OCI-LY7 (cell line): ENCODE measurements around the gene ZNF598. TPM values are rescaled to one million over a fixed set of nuclear protein-coding genes. Genes with fewer than 3 reads are reported as not detected.

Experiments used
- BruUV-seq: library from RNA; stranded (reverse); fragments of 400-500 nt; replicated peaks from 2 replicates; lab custom pipeline; 2021; lab: Mats Ljungman, UMichigan
- CTCF ChIA-PET: fragments of 300-600 bp; sonication (Branson Sonifier 250); formaldehyde crosslinking; loops from one replicate; lab custom pipeline; 2022; ENCODE audit warnings: antibody characterized with exemption; ENCODE audit not compliant: unreplicated experiment; lab: Charles Lee
- POLR2A ChIA-PET: fragments of 300-600 bp; sonication (Branson Sonifier 250); formaldehyde crosslinking; loops from one replicate; lab custom pipeline; 2022; ENCODE audit warnings: antibody characterized with exemption; lab: Charles Lee
- DNase-seq: peaks from one replicate; pipeline ENCODE4 v3.0.0-alpha.2; 2015; ENCODE audit warnings: low spot score
- H2AFZ ChIP-seq: fragments of 200-600 bp; sonication (generic), shearing (Covaris generic); 2 replicates; pipeline ENCODE4 v1.6.1; 2014; ENCODE audit warnings: mild to moderate bottlenecking, antibody characterized with exemption, low read length, moderate library complexity
- H3K27ac ChIP-seq: fragments of 200-600 bp; sonication (generic); 2 replicates; pipeline ENCODE4 v1.5.1; 2014; ENCODE audit warnings: mixed run types, low read depth, mild to moderate bottlenecking, moderate library complexity, low read length, inconsistent platforms; ENCODE audit not compliant: poor library complexity, severe bottlenecking
- H3K36me3 ChIP-seq: fragments of 200-600 bp; sonication (generic); 2 replicates; pipeline ENCODE4 v1.6.1; 2014; ENCODE audit warnings: mild to moderate bottlenecking, antibody characterized with exemption, low read length, moderate library complexity, mixed read lengths; ENCODE audit not compliant: insufficient read depth
- H3K4me1 ChIP-seq: fragments of 200-600 bp; sonication (generic); 2 replicates; pipeline ENCODE4 v1.5.1; 2014; ENCODE audit warnings: mild to moderate bottlenecking, low read length; ENCODE audit not compliant: insufficient read depth, poor library complexity, severe bottlenecking
- H3K4me2 ChIP-seq: fragments of 200-600 bp; sonication (generic); 2 replicates; pipeline ENCODE4 v1.6.1; 2014; ENCODE audit warnings: mild to moderate bottlenecking, low read length
- H3K4me3 ChIP-seq: fragments of 200-600 bp; sonication (generic); 2 replicates; pipeline ENCODE4 v1.5.1; 2014; ENCODE audit warnings: mild to moderate bottlenecking, low read depth, low read length; ENCODE audit not compliant: poor library complexity, severe bottlenecking
- H3K79me2 ChIP-seq: fragments of 200-600 bp; sonication (generic); 2 replicates; pipeline ENCODE4 v1.6.1; 2016; ENCODE audit warnings: low read depth, mild to moderate bottlenecking, low read length, moderate library complexity, mixed read lengths; ENCODE audit not compliant: insufficient read depth
- H3K9me2 ChIP-seq: fragments of 200-600 bp; sonication (generic); 2 replicates; pipeline ENCODE4 v1.6.1; 2016; ENCODE audit warnings: mild to moderate bottlenecking, low read length, mixed read lengths; ENCODE audit not compliant: insufficient read depth
- H3K9me3 ChIP-seq: fragments of 200-600 bp; sonication (generic); 2 replicates; pipeline ENCODE4 v1.6.1; 2014; ENCODE audit warnings: mild to moderate bottlenecking, mixed run types, low read length, mixed read lengths
- H4K20me1 ChIP-seq: fragments of 200-600 bp; sonication (generic); 2 replicates; pipeline ENCODE4 v1.6.1; 2014; ENCODE audit warnings: mild to moderate bottlenecking, antibody characterized with exemption, low read length, moderate library complexity, mixed read lengths; ENCODE audit not compliant: insufficient read depth
- EZH2phosphoT487 ChIP-seq: fragments of 200-600 bp; sonication (generic); IDR thresholded peaks from 2 replicates; pipeline ENCODE4 v1.6.1; 2018; ENCODE audit warnings: low read depth, borderline replicate concordance, mild to moderate bottlenecking, mixed run types, antibody characterized with exemption, low read length, moderate library complexity, mixed read lengths
- intact Hi-C: fragments of 100-400 bp; cut with micrococcal nuclease; formaldehyde crosslinking; loops from one replicate; pipeline ENCODE4 v1.10.0; 2022; ENCODE audit not compliant: unreplicated experiment
- total RNA-seq, 2 experiments: library from RNA; depleted of rRNA in 1 of 2; stranded (reverse); fragments of >200 nt in 1 of 2; shearing (Covaris generic) in 1 of 2; gene quantifications; 2 replicates each; pipeline ENCODE4 v1.2.3, GENCODE V29; 2014 to 2022
- TF ChIP-seq, protein P1 (sequence below): fragments of 200-600 bp; sonication (generic); conservative IDR thresholded peaks from 2 replicates; pipeline ENCODE4 v1.5.1; 2014; ENCODE audit warnings: mild to moderate bottlenecking, antibody characterized with exemption, low read length, moderate library complexity, mixed read lengths

The ZNF598 gene
- total RNA-seq, 2 experiments from 2014 or later = 26.3 to 80.4 TPM

DNA sequence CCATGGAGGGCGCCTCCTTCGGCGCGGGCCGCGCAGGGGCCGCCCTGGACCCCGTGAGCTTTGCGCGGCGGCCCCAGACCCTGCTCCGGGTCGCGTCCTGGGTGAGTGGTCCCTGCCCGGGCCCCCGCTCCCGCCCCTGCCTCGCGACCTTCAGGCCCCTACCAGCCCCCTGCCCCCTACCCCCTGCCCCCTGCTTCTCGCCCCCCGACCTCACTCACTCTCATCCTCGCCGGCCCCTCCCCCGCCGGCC is 19.6 kb downstream of the ZNF598 start:
- H3K79me2 ChIP-seq = no peaks in the 10 kb centered on the region
- no peaks in the 10 kb centered on the region for H4K20me1 ChIP-seq
- DNase-seq = no peak
- no peaks in the 10 kb centered on the region for H3K9me2 ChIP-seq
- no TSS peak for BruUV-seq
- peak overlapping the region; percentile 68 for H3K4me3 ChIP-seq
- intact Hi-C loops = no loop called here
- ChIA-PET POLR2A (no interaction called here), CTCF (no interaction called here)
- TF ChIP-seq, protein P1, sequence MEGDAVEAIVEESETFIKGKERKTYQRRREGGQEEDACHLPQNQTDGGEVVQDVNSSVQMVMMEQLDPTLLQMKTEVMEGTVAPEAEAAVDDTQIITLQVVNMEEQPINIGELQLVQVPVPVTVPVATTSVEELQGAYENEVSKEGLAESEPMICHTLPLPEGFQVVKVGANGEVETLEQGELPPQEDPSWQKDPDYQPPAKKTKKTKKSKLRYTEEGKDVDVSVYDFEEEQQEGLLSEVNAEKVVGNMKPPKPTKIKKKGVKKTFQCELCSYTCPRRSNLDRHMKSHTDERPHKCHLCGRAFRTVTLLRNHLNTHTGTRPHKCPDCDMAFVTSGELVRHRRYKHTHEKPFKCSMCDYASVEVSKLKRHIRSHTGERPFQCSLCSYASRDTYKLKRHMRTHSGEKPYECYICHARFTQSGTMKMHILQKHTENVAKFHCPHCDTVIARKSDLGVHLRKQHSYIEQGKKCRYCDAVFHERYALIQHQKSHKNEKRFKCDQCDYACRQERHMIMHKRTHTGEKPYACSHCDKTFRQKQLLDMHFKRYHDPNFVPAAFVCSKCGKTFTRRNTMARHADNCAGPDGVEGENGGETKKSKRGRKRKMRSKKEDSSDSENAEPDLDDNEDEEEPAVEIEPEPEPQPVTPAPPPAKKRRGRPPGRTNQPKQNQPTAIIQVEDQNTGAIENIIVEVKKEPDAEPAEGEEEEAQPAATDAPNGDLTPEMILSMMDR = no peak
- TF ChIP-seq EZH2phosphoT487 = no peak
- no peak overlapping the region for H2AFZ ChIP-seq
- no peaks in the 10 kb centered on the region for H3K9me3 ChIP-seq
- H3K4me2 ChIP-seq = peak overlapping the region; percentile 80
- H3K27ac ChIP-seq = no peak overlapping the region
- peaks cover 12% of the 10 kb centered on the region; the same call in 1 of the 2 replicates for H3K36me3 ChIP-seq
- H3K4me1 ChIP-seq = peaks cover 42% of the 10 kb centered on the region

DNA sequence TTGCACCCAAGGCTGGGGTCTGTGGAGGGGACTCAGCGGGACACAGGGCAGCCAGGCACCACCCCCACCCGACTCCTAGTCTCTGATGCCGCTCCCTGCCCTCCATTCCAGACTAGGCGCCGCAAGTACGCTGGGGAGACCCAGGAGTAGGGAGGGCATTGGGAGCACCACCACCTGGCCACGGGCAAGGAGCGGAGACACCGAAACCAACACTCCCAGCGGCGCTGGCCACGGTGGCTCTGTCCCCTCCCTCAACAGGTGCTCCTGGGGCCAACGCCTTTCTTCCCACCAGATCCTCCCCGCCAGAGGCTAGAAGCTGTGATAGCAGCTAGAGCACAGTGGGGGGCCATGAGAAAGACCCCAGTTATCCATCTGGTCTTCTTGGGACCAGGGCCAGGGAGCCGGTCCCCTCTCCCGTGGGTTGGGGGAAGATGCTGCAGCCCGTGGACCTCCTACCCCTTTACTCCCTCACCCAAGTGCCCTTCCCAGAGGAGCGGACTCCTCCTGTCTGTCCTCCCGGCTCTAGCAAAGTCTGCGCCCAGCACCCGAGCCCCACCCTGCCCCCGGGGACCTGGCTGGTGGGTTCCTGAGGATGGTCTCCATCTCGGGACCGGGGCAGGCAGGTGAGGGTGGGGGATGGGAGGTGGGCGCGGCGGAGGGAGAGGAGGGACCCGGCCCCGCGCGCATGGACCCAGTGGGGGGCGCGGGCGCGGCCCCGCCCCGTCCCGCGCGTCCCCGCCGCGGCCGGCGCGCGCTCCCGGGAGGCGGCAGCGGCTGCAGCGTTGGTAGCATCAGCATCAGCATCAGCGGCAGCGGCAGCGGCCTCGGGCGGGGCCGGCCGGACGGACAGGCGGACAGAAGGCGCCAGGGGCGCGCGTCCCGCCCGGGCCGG is 20.2 kb downstream of the ZNF598 start, which contains the start of gene SYNGR3:
TSS of gene SYNGR3 (plus strand) at position 762 of the 892 bp plus-strand sequence. CDS start 133 bp downstream, outside the sequence.
- H3K27ac ChIP-seq = peak within 1 kb of the TSS; percentile 50
- POLR2A ChIA-PET = interaction anchor here (1.9 kb wide), 1 partner anchor 24 kb away, joined by 5 read pairs; the partner anchor contains the start of gene RPS2
- TF ChIP-seq, protein P1 = no peak
- no peak for TF ChIP-seq EZH2phosphoT487
- H3K9me3 ChIP-seq = no peaks in the 10 kb centered on the region
- peaks cover 47% of the 10 kb centered on the region for H3K4me1 ChIP-seq
- H3K79me2 ChIP-seq = no peaks in the 10 kb centered on the region
- intact Hi-C loops = no loop called here
- peaks cover 12% of the 10 kb centered on the region; the same call in 1 of the 2 replicates for H3K36me3 ChIP-seq
- peak within 1 kb of the TSS; percentile 68 for H3K4me3 ChIP-seq
- CTCF ChIA-PET = no interaction called here
- BruUV-seq = no TSS peak
- DNase-seq = peak; percentile 24
- peak within 1 kb of the TSS; percentile 22; the same call in 1 of the 2 replicates for H2AFZ ChIP-seq
- H3K4me2 ChIP-seq = peak within 1 kb of the TSS; percentile 80
- no peaks in the 10 kb centered on the region for H3K9me2 ChIP-seq
- H4K20me1 ChIP-seq = no peaks in the 10 kb centered on the region

DNA sequence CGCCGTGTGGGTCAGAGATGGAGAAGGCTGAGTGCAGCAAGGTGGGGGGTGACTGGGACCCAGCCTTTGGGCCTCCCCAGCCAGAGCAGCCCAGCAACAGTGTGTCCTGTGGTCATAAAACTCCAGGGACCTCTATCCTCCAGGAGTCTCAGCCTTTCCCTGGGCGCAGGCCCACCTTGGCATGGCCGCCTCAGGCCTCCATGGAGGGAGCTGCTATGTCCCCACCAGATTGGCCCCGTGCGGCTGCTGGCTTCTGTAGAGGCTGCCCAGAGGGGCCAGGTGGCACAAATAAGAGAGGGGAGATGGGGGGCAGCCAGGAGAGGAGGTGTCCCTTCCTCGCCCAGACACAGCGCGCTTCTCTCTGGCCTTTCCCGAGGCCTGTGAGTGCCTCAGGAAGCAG is 22.4 kb downstream of the ZNF598 start:
- no peak overlapping the region for H3K27ac ChIP-seq
- DNase-seq = no peak
- no peaks in the 10 kb centered on the region for H3K9me2 ChIP-seq
- H2AFZ ChIP-seq = no peak overlapping the region
- H3K36me3 ChIP-seq = peaks cover 12% of the 10 kb centered on the region; the same call in 1 of the 2 replicates
- H3K9me3 ChIP-seq = no peaks in the 10 kb centered on the region
- CTCF ChIA-PET = no interaction called here
- POLR2A ChIA-PET = no interaction called here
- H4K20me1 ChIP-seq = no peaks in the 10 kb centered on the region
- no peak overlapping the region for H3K4me2 ChIP-seq
- no peak overlapping the region for H3K4me3 ChIP-seq
- no TSS peak for BruUV-seq
- H3K79me2 ChIP-seq = no peaks in the 10 kb centered on the region
- intact Hi-C loops = no loop called here
- peaks cover 31% of the 10 kb centered on the region for H3K4me1 ChIP-seq
- no peak for TF ChIP-seq EZH2phosphoT487
- TF ChIP-seq, protein P1 = no peak
